DND-41 (cell line): ENCODE results near the gene SEPTIN3.

ENCODE experiments used
- ATAC-seq: fragments of 200-7000 bp; cut with Tn5 transposase; 3 replicates; pipeline ENCODE4 v1.9.1; 2021; ENCODE audit warnings: low read depth; ENCODE audit not compliant: insufficient read depth
- DNase-seq: peaks from one replicate; pipeline ENCODE4 v3.0.0-alpha.2; 2020
- H2AFZ ChIP-seq: 2 replicates; pipeline ENCODE4 v1.6.0; 2012; ENCODE audit warnings: low read depth, low read length
- H3K27ac ChIP-seq: 2 replicates; pipeline ENCODE4 v1.5.1; 2012; ENCODE audit warnings: low read length, inconsistent platforms
- H3K27me3 ChIP-seq: fragments of 200-600 bp; sonication (generic); 2 replicates; pipeline ENCODE4 v1.6.0; 2012; ENCODE audit warnings: low read length, mild to moderate bottlenecking, inconsistent platforms; ENCODE audit not compliant: insufficient read depth, poor library complexity
- H3K36me3 ChIP-seq: 2 replicates; pipeline ENCODE4 v1.5.1; 2012; ENCODE audit warnings: low read length, inconsistent platforms; ENCODE audit not compliant: insufficient read depth
- H3K4me1 ChIP-seq: 2 replicates; pipeline ENCODE4 v1.5.1; 2012; ENCODE audit warnings: mild to moderate bottlenecking, low read length; ENCODE audit not compliant: insufficient read depth
- H3K4me2 ChIP-seq: 2 replicates; pipeline ENCODE4 v1.6.0; 2012; ENCODE audit warnings: mild to moderate bottlenecking, moderate library complexity, low read length, inconsistent platforms; ENCODE audit not compliant: insufficient read depth
- H3K4me3 ChIP-seq, 2 experiments: fragments of 200-600 bp in 1 of 2; shearing (Covaris generic) in 1 of 2; 2 replicates each; pipeline ENCODE4 v1.5.1; 2012 to 2016; ENCODE audit warnings: inconsistent platforms in 2 of 2, low read length in 2 of 2, mild to moderate bottlenecking in 2 of 2, low read depth in 1 of 2, moderate library complexity in 1 of 2
- H3K79me2 ChIP-seq: 2 replicates; pipeline ENCODE4 v1.6.0; 2012; ENCODE audit warnings: low read length, inconsistent platforms; ENCODE audit not compliant: insufficient read depth
- H3K9ac ChIP-seq: 2 replicates; pipeline ENCODE4 v1.6.0; 2012; ENCODE audit warnings: low read depth, mild to moderate bottlenecking, inconsistent platforms, low read length, moderate library complexity
- H3K9me3 ChIP-seq: 2 replicates; pipeline ENCODE4 v1.5.1; 2012; ENCODE audit warnings: low read length, moderate library complexity, mild to moderate bottlenecking, inconsistent platforms; ENCODE audit not compliant: insufficient read depth, severe bottlenecking
- H4K20me1 ChIP-seq: 2 replicates; pipeline ENCODE4 v1.6.0; 2012; ENCODE audit warnings: low read length; ENCODE audit not compliant: insufficient read depth
- CTCF ChIP-seq: IDR thresholded peaks from 2 replicates; pipeline ENCODE4 v1.5.1; 2012; ENCODE audit warnings: borderline replicate concordance, low read length, moderate library complexity, mild to moderate bottlenecking; ENCODE audit not compliant: poor library complexity, severe bottlenecking; ENCODE audit errors: extremely low read depth
- EZH2 ChIP-seq: IDR thresholded peaks from 3 replicates; pipeline ENCODE4 v1.6.1; 2012; ENCODE audit warnings: borderline replicate concordance, low read depth, mild to moderate bottlenecking, moderate library complexity, low read length, inconsistent platforms; ENCODE audit not compliant: severe bottlenecking

Gene SEPTIN3

DNA sequence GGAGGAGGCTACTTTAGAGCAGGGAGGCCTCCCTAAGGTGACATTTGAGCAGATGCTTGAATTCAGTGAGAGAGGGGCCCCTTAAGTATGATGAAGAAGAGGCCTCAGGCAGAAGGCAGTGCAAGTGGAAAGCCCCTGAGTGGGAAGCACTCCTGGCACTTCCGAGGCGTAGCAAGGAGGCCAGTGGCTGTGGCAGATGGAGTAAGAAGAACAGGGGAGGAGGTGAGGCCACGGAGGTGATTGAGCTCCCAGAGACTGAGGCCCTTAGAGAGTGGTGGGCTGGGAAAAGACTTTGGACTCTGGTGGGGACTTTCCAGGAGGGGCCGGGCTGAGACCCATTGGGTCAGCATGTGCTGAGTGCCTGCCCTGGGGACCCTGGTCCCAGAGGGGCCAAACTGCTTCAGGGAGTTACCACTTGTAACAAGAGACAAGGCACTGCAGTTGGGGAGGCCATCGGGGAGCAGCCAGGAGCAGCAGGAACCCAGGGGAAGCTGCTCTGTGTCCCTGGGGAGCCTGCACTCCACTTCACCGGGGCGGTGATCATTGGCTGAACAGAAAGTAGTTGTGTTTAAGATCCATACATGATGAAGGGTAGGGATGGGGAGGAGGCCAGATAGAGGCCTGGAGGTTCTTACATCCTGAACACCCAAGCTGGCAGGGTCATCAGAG is 19.8 kb upstream of the SEPTIN3 start:
- H3K9ac ChIP-seq = peak overlapping the region; percentile 21

GRCh38 chr22:41951898-41952474 is 17.3 kb upstream of the SEPTIN3 start, which contains the start of gene SMIM45:
SMIM45 (plus strand) TSS chr22:41952150.
- no peaks in the 10 kb centered on the region for H3K36me3 ChIP-seq
- no peak within 1 kb of the TSS for H3K27ac ChIP-seq
- H3K27me3 ChIP-seq = no peaks in the 10 kb centered on the region
- H3K4me3 ChIP-seq = no peak within 1 kb of the TSS
- H4K20me1 ChIP-seq = peaks cover 4% of the 10 kb centered on the region; the same call in 1 of the 2 replicates
- no peaks in the 10 kb centered on the region for H3K9me3 ChIP-seq
- no peak within 1 kb of the TSS for H2AFZ ChIP-seq
- DNase-seq (no peak), ATAC-seq (no peak)
- no peak within 1 kb of the TSS for H3K4me2 ChIP-seq
- peaks cover 16% of the 10 kb centered on the region for H3K79me2 ChIP-seq
- TF ChIP-seq CTCF (no peak), EZH2 (no peak)
- no peak within 1 kb of the TSS for H3K9ac ChIP-seq
- H3K4me1 ChIP-seq = peaks cover 28% of the 10 kb centered on the region

More for the DNA sequence above, 19.8 kb upstream of the SEPTIN3 start:
- peak overlapping the region; percentile 41; the same call in 1 of the 2 replicates for H3K27ac ChIP-seq
- H3K36me3 ChIP-seq = peaks cover 14% of the 10 kb centered on the region
- no peak overlapping the region for H3K4me3 ChIP-seq
- H2AFZ ChIP-seq = no peak overlapping the region
- ATAC-seq (no peak), DNase-seq (no peak)
- H3K4me2 ChIP-seq = peak overlapping the region; percentile 99
- H3K79me2 ChIP-seq = peaks cover 37% of the 10 kb centered on the region
- H3K27me3 ChIP-seq = no peaks in the 10 kb centered on the region
- H3K9me3 ChIP-seq = no peaks in the 10 kb centered on the region
- peaks cover 6% of the 10 kb centered on the region; the same call in 1 of the 2 replicates for H4K20me1 ChIP-seq
- peaks cover 43% of the 10 kb centered on the region for H3K4me1 ChIP-seq
- TF ChIP-seq CTCF = no peak
- no peak for TF ChIP-seq EZH2

- Histone ChIP-seq H3K9ac (no peak overlapping the region), H3K27me3 (no peaks in the 10 kb centered on the region), H3K36me3 (no peaks in the 10 kb centered on the region), H3K4me3 (no peak overlapping the region), H3K9me3 (no peaks in the 10 kb centered on the region), H3K27ac (no peak overlapping the region), H3K4me2 (no peak overlapping the region), H2AFZ (no peak overlapping the region), H3K4me1 (peaks cover 21% of the 10 kb centered on the region), H4K20me1 (peaks cover 4% of the 10 kb centered on the region; the same call in 1 of the 2 replicates), H3K79me2 (peaks cover 9% of the 10 kb centered on the region)
- ATAC-seq (no peak), DNase-seq (no peak)
- TF ChIP-seq EZH2 = no peak
- no peak for TF ChIP-seq CTCF
Measured at GRCh38 chr22:41952713-41953112, 16.5 kb upstream of the SEPTIN3 start.
